Endothelial cell of umbilical vein (primary cell): ENCODE data around the gene SCAI.

ENCODE experiments used
- POLR2A ChIP-seq: IDR thresholded peaks from 2 replicates; pipeline ENCODE4 v1.6.1; 2012; ENCODE audit warnings: low read depth, mild to moderate bottlenecking, control low read depth, low read length
- POLR2AphosphoS5 ChIP-seq: IDR thresholded peaks from 2 replicates; pipeline ENCODE4 v1.6.1; 2012; ENCODE audit warnings: low read depth, mild to moderate bottlenecking, control low read depth, low read length, moderate library complexity; ENCODE audit not compliant: insufficient read depth
- TF ChIP-seq, protein P1 (sequence below), 2 donors: IDR thresholded peaks; 1 replicate in 1 of 2; 2 replicates in 1 of 2; pipeline ENCODE4 v1.5.1; 2011; ENCODE audit warnings: low read length in 2 of 2, mild to moderate bottlenecking in 2 of 2, moderate library complexity in 2 of 2, control low read depth in 1 of 2, inconsistent platforms in 1 of 2, low read depth in 1 of 2; ENCODE audit not compliant: insufficient read depth in 1 of 2; ENCODE audit errors: extremely low read depth in 1 of 2

DNA sequence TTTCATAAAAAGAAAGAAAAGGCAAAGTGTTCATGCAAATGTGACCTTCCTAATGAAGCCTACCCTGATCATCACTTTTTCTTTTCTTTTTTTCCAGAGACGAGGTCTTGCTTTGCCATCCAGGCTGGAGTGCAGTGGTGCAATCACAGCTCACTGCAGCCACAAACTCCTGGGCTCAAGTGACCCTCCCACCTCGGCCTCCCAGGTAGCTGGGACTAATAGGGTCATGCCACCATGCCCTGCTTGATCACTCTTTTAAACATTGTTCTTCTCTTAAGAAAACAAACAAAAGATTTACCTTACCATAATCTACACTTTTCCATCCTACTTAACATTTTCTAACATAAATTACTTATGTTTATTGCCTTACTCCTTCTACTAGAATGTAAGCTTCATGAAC is 193.9 kb downstream of the SCAI start:
- TF ChIP-seq, protein P1, sequence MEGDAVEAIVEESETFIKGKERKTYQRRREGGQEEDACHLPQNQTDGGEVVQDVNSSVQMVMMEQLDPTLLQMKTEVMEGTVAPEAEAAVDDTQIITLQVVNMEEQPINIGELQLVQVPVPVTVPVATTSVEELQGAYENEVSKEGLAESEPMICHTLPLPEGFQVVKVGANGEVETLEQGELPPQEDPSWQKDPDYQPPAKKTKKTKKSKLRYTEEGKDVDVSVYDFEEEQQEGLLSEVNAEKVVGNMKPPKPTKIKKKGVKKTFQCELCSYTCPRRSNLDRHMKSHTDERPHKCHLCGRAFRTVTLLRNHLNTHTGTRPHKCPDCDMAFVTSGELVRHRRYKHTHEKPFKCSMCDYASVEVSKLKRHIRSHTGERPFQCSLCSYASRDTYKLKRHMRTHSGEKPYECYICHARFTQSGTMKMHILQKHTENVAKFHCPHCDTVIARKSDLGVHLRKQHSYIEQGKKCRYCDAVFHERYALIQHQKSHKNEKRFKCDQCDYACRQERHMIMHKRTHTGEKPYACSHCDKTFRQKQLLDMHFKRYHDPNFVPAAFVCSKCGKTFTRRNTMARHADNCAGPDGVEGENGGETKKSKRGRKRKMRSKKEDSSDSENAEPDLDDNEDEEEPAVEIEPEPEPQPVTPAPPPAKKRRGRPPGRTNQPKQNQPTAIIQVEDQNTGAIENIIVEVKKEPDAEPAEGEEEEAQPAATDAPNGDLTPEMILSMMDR (IDR thresholded peaks at IDR 0.05; ENCODE audit: extremely low read depth in 1 of 2, insufficient read depth in 1 of 2, low read depth in 1 of 2, low read length in 2 of 2): no peak
- no peak for TF ChIP-seq POLR2A
- no peak for TF ChIP-seq POLR2AphosphoS5
